GM21381 (cell line): ENCODE data around the gene EPN2.
"Not testable (repeated sequence)": the region's sequence is repeated elsewhere in the genome, so short reads cannot be mapped to it uniquely, and the experiment has no call there.

Experiments
- ATAC-seq: cut with Tn5 transposase; IDR thresholded peaks from one replicate; pipeline ENCODE4 v1.9.1; 2021; ENCODE audit warnings: mild to moderate bottlenecking, moderate library complexity; ENCODE audit not compliant: unreplicated experiment

Gene EPN2

GRCh38 chr17:19264681-19265080, 27.5 kb downstream of the EPN2 start:
- no peak for ATAC-seq

- no peak for ATAC-seq
Observed at GRCh38 chr17:19265755-19266154, 28.6 kb downstream of the EPN2 start.

DNA sequence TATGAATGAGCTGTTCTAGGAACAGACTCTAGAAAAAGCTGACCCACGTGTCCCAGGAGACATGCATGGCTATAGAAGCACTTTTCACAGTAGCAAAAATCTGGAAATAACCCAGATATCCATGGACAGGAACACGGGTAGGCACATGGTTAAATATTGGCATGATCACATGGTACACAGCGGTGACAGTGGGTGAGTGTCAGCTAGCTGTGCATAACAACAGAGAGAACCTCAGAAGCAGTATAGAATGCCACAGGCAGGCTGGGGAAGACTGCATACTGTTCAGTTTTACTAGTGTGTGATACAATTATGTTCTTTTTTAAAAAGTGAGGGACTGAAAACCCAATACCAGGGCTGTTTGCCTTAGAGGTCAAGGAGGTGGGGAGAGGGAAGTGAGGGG, 31.4 kb downstream of the EPN2 start:
- ATAC-seq = no peak

GRCh38 chr17:19269106-19269505, 31.9 kb downstream of the EPN2 start:
- ATAC-seq = no peak

GRCh38 chr17:19269641-19270040, 32.5 kb downstream of the EPN2 start:
- no peak for ATAC-seq

DNA sequence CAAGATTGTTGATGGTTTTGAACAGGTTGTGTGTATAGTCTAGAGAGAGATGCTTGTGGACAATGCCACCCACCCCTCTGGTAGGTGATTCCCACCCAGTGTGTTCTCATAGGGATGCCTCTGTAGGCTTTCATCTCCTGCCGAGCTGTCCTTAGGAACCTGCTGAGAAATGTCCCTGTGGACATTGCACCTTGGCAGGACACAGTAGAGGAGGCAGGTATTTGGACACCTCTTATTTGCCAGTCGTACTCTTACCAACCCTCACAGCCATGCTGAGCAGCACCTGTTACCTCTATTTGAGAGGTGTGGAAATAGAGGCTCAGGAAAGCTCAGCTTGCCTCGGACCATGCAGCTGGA, 33.2 kb downstream of the EPN2 start:
- no peak for ATAC-seq

- ATAC-seq = peak; percentile 89
Observed at GRCh38 chr17:19270704-19271611, 33.8 kb downstream of the EPN2 start.

GRCh38 chr17:19271780-19272357, 34.7 kb downstream of the EPN2 start:
- ATAC-seq = no peak

- ATAC-seq = no peak
Observed at GRCh38 chr17:19273731-19274130, 36.6 kb downstream of the EPN2 start.

GRCh38 chr17:19274893-19275292, 37.7 kb downstream of the EPN2 start:
- ATAC-seq = no peak

GRCh38 chr17:19275457-19276127, 38.4 kb downstream of the EPN2 start:
- no peak for ATAC-seq

DNA sequence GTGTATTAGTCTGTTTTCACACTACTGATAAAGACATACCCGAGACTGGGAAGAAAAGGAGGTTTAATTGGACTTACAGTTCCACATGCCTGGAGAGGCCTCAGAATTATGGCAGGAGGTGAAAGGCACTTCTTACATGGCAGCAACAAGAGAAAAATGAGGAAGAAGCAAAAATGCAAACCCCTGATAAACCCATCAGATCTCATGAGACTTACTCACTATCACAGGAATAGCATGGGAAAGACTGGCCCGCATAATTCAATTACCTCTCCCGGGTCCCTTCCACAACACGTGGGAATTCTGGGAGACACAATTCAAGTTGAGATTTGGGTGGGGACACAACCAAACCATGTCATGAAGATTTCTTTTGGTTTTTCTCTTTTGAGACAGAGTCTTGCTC, 41.1 kb downstream of the EPN2 start:
- ATAC-seq = not testable (repeated sequence)

DNA sequence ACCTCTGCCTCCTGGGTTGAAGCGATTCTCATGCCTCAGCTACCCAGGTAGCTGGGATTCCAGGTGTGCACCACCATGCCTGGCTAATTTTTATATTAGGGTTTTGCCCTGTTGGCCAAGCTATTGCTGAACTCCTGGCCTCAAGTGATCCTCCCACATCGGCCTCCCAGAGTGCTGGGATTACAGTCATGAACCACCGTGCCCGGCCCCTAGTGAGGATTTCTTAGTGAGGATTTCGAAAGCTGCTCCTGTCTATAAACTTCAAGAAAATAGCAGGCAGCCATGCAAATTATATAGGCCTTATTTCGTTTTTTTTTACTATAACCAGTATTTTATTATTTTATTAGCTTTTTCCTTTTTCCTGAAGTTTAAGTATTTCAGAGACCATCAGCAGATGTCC, 41.6 kb downstream of the EPN2 start:
- ATAC-seq = no peak

GRCh38 chr17:19281161-19281560, 44.0 kb downstream of the EPN2 start:
- no peak for ATAC-seq

- ATAC-seq = peak; percentile 55
Observed at GRCh38 chr17:19284005-19284959, 47.1 kb downstream of the EPN2 start.

DNA sequence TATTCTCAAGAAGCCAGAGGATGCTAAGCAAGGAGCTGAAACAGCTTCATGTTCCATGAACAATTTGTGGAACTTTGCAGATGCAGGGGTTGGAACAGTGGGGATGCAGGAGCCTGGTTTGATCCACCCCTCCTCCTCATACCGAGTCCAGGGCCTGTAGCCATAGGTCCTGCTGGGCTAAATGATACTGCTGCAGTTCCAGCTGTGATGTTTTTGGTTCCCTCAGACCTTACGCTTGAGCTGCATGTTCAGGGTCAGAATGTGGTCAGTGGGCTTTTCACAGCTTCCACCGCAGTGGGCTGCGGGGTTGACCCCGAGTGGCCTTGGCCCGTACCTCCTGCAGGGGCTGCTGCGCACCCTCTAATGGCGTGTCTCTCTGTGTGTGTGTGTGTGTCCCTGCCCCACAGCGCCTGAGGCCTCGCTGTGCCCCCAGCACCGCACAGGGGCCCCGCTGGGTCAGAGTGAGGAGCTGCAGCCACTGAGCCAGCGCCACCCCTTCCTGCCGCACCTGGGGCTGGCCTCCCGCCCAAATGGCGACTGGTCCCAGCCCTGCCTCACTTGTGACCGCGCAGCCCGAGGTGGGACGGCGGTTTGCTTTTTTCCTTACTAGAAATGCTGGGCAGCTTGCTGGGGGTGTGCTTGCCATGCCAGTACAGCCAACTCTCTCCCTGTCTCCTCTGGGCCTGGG, 48.2 kb downstream of the EPN2 start:
- no peak for ATAC-seq

GRCh38 chr17:19286751-19287341, 49.7 kb downstream of the EPN2 start:
- no peak for ATAC-seq

DNA sequence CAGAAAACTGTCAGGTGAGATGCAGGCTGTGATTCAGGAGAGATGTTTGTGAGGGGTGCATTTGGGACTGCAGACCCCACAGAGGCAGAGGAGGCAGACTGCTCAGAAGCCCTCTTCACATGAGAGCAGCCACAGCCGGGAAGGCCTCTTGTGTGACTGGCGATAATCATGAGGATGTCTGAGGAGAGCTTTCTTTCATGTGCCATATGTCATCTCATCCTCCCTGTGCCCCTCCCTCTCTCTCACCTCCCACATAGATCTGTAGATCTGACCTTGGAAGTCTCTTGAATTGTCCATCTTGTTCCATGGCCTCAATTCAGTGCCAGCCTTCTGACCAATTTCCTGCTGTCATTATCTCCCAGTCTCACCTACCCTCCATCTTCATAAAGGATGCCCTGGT, 50.5 kb downstream of the EPN2 start:
- ATAC-seq = no peak

- no peak for ATAC-seq
Observed at GRCh38 chr17:19288453-19288852, 51.3 kb downstream of the EPN2 start.
